MM.1S (cell line): ENCODE results near the gene SAMD4A.

ENCODE experiments used
- DNase-seq: peaks from one replicate; pipeline ENCODE4 v3.0.0-alpha.2; 2015
- H2AFZ ChIP-seq: fragments of 300-600 bp; sonication (generic); 2 replicates; pipeline ENCODE4 v1.6.0; 2016; ENCODE audit warnings: antibody characterized with exemption, low read length
- H3F3A ChIP-seq: fragments of 300-600 bp; sonication (generic); 2 replicates; pipeline ENCODE4 v1.6.1; 2016; ENCODE audit warnings: mild to moderate bottlenecking, antibody characterized with exemption, low read length, moderate library complexity, mixed read lengths; ENCODE audit not compliant: insufficient read depth
- H3K27ac ChIP-seq: fragments of 300-600 bp; sonication (generic); 2 replicates; pipeline ENCODE4 v1.5.1; 2016; ENCODE audit warnings: mild to moderate bottlenecking, low read length
- H3K27me3 ChIP-seq: fragments of 300-600 bp; sonication (generic); replicated peaks from 2 replicates; pipeline ENCODE4 v1.6.0; 2016; ENCODE audit warnings: low read length; ENCODE audit not compliant: insufficient read depth
- H3K36me3 ChIP-seq: fragments of 300-600 bp; sonication (generic); replicated peaks from 2 replicates; pipeline ENCODE4 v1.6.1; 2016; ENCODE audit warnings: mild to moderate bottlenecking, low read length, mixed read lengths; ENCODE audit not compliant: insufficient read depth
- H3K4me1 ChIP-seq: fragments of 300-600 bp; sonication (generic); 2 replicates; pipeline ENCODE4 v1.6.1; 2016; ENCODE audit warnings: low read length, mixed read lengths
- H3K4me2 ChIP-seq: fragments of 300-600 bp; sonication (generic); 2 replicates; pipeline ENCODE4 v1.6.0; 2016; ENCODE audit warnings: low read depth, low read length
- H3K4me3 ChIP-seq: fragments of 300-600 bp; sonication (generic); 2 replicates; pipeline ENCODE4 v1.5.1; 2016; ENCODE audit warnings: low read length, mixed read lengths
- H3K79me2 ChIP-seq: fragments of 300-600 bp; sonication (generic); 2 replicates; pipeline ENCODE4 v1.6.1; 2016; ENCODE audit warnings: mixed run types, low read length, mixed read lengths
- H3K9ac ChIP-seq: fragments of 300-600 bp; sonication (generic); 2 replicates; pipeline ENCODE4 v1.6.1; 2016; ENCODE audit warnings: low read length, mixed read lengths
- H3K9me2 ChIP-seq: fragments of 300-600 bp; sonication (generic); replicated peaks from 2 replicates; pipeline ENCODE4 v1.6.1; 2016; ENCODE audit warnings: mild to moderate bottlenecking, low read length, mixed read lengths; ENCODE audit not compliant: insufficient read depth
- H3K9me3 ChIP-seq: fragments of 300-600 bp; sonication (generic); replicated peaks from 2 replicates; pipeline ENCODE4 v1.6.1; 2016; ENCODE audit warnings: mild to moderate bottlenecking, low read length, mixed read lengths; ENCODE audit not compliant: insufficient read depth
- H4K20me1 ChIP-seq: fragments of 300-600 bp; sonication (generic); 2 replicates; pipeline ENCODE4 v1.6.1; 2016; ENCODE audit warnings: mild to moderate bottlenecking, low read length, moderate library complexity, mixed read lengths; ENCODE audit not compliant: insufficient read depth
- EZH2 ChIP-seq: fragments of 300-600 bp; sonication (generic); optimal IDR thresholded peaks from 2 replicates; pipeline ENCODE3; 2017; ENCODE audit warnings: low read depth, mild to moderate bottlenecking, antibody characterized with exemption, low read length, mixed read lengths
- EZH2phosphoT487 ChIP-seq: fragments of 300-600 bp; sonication (generic); IDR thresholded peaks from 2 replicates; pipeline ENCODE4 v1.6.1; 2018; ENCODE audit warnings: antibody characterized with exemption, low read length
- TF ChIP-seq, protein P1 (sequence below): fragments of 300-600 bp; sonication (generic); IDR thresholded peaks from 2 replicates; pipeline ENCODE4 v1.5.1; 2016; ENCODE audit warnings: antibody characterized with exemption, low read length, mixed read lengths

Gene SAMD4A

DNA sequence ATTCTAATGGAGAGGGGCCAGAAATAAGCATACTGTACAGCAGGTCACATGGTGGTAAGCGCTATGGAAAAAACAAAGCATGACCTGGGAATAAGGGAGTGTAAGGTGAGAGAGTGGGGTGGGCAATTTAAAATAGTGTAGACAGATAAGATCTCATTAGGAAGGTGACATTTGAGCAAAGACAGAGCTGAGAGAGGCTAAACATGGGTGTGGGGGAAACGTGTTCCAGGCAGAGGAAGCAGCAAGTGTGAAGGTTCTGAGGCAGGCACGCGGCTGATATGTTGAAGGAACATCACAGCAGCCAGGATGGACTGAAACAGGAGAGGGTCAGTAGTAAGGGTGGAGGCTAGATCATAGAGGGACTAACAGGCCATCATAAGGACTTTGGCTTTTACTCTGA lies 126.8 kb downstream of the SAMD4A start:
- H3F3A ChIP-seq, result no peaks in the 10 kb centered on the region
- H4K20me1 ChIP-seq, result no peaks in the 10 kb centered on the region
- TF ChIP-seq EZH2phosphoT487 (no peak), EZH2 (no peak)
- TF ChIP-seq, protein P1, sequence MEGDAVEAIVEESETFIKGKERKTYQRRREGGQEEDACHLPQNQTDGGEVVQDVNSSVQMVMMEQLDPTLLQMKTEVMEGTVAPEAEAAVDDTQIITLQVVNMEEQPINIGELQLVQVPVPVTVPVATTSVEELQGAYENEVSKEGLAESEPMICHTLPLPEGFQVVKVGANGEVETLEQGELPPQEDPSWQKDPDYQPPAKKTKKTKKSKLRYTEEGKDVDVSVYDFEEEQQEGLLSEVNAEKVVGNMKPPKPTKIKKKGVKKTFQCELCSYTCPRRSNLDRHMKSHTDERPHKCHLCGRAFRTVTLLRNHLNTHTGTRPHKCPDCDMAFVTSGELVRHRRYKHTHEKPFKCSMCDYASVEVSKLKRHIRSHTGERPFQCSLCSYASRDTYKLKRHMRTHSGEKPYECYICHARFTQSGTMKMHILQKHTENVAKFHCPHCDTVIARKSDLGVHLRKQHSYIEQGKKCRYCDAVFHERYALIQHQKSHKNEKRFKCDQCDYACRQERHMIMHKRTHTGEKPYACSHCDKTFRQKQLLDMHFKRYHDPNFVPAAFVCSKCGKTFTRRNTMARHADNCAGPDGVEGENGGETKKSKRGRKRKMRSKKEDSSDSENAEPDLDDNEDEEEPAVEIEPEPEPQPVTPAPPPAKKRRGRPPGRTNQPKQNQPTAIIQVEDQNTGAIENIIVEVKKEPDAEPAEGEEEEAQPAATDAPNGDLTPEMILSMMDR, result no peak
- H3K27me3 ChIP-seq, result no peaks in the 10 kb centered on the region
- H2AFZ ChIP-seq, result no peak overlapping the region
- H3K9ac ChIP-seq, result no peak overlapping the region
- H3K4me3 ChIP-seq, result no peak overlapping the region
- no peaks in the 10 kb centered on the region for H3K9me2 ChIP-seq
- H3K9me3 ChIP-seq, result no peaks in the 10 kb centered on the region
- no peaks in the 10 kb centered on the region for H3K36me3 ChIP-seq
- H3K4me2 ChIP-seq, result no peak overlapping the region
- H3K4me1 ChIP-seq, result no peaks in the 10 kb centered on the region
- no peaks in the 10 kb centered on the region for H3K79me2 ChIP-seq
- no peak overlapping the region for H3K27ac ChIP-seq
- no peak for DNase-seq

DNA sequence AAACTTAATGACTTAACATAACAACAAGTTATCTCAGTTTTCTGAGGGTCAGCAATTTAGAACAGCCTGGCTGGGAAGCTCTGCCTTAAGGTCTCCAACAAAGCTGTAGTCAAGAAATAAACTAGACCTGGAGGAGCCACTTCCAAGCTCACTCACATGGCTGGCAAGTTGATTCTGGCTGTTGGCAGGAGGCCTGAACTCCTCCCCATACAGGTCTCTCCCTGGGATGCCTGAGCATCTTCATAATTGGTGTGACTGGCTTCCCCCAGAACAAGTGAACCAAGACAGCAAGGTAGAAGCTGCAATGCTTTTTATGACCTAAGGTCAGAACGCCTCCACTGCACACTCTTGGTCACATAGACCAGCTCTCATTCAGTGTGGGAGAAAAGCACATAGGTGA lies 128.3 kb downstream of the SAMD4A start:
- H3K9me3 ChIP-seq, result no peaks in the 10 kb centered on the region
- H4K20me1 ChIP-seq, result no peaks in the 10 kb centered on the region
- H3K4me3 ChIP-seq, result no peak overlapping the region
- DNase-seq, result no peak
- H3K36me3 ChIP-seq, result no peaks in the 10 kb centered on the region
- no peak overlapping the region for H3K27ac ChIP-seq
- H3F3A ChIP-seq, result no peaks in the 10 kb centered on the region
- no peaks in the 10 kb centered on the region for H3K9me2 ChIP-seq
- H3K9ac ChIP-seq, result no peak overlapping the region
- no peak overlapping the region for H3K4me2 ChIP-seq
- TF ChIP-seq EZH2phosphoT487, result no peak
- TF ChIP-seq, protein P1, result no peak
- no peak for TF ChIP-seq EZH2
- H3K4me1 ChIP-seq, result no peaks in the 10 kb centered on the region
- H3K27me3 ChIP-seq, result no peaks in the 10 kb centered on the region
- no peaks in the 10 kb centered on the region for H3K79me2 ChIP-seq
- H2AFZ ChIP-seq, result no peak overlapping the region

DNA sequence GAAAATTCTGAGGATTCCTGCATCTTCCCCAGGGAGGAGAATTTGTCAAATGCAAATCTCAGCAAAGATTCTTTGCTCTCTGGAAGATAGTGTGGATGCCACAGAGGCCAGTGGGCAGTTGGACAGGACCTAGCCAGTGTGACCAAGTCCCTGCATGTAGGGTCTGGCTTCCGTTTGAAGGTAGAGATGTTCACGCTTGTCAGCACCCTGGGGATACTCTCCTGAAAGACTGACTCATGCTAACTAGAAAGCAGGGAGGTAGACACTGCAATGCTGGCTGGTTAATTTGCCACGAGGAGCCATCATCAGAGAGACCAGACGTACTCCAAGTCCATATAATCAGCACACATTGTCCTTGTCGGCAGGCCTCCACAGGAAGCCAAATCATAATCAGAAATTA lies 130.1 kb downstream of the SAMD4A start:
- TF ChIP-seq EZH2 (no peak), EZH2phosphoT487 (no peak)
- TF ChIP-seq, protein P1, result no peak
- H3K4me1 ChIP-seq, result no peaks in the 10 kb centered on the region
- DNase-seq, result no peak
- H3K9me2 ChIP-seq, result no peaks in the 10 kb centered on the region
- H2AFZ ChIP-seq, result no peak overlapping the region
- H3K9ac ChIP-seq, result no peak overlapping the region
- no peaks in the 10 kb centered on the region for H3K27me3 ChIP-seq
- no peaks in the 10 kb centered on the region for H3K79me2 ChIP-seq
- no peak overlapping the region for H3K27ac ChIP-seq
- no peaks in the 10 kb centered on the region for H3K36me3 ChIP-seq
- H3K4me3 ChIP-seq, result no peak overlapping the region
- H3K4me2 ChIP-seq, result no peak overlapping the region
- no peaks in the 10 kb centered on the region for H4K20me1 ChIP-seq
- no peaks in the 10 kb centered on the region for H3F3A ChIP-seq
- H3K9me3 ChIP-seq, result no peaks in the 10 kb centered on the region
